Ramos (cell line): Measurements from ENCODE around the gene CLDND1.

ENCODE experiments used
- in situ Hi-C: fragments of 300-500 bp; cut with MboI; formaldehyde crosslinking; loops from one replicate; pipeline ENCODE4 v1.14.3; 2022; ENCODE audit warnings: low sequenced_read_pairs; ENCODE audit not compliant: unreplicated experiment

CLDND1 gene

GRCh38 chr3:98552232-98553020, 29.7 kb upstream of the CLDND1 start:
- in situ Hi-C loops = no loop called here

GRCh38 chr3:98551754-98552153, 29.1 kb upstream of the CLDND1 start:
- in situ Hi-C loops = no loop called here

GRCh38 chr3:98551236-98551635, 28.5 kb upstream of the CLDND1 start:
- in situ Hi-C loops = no loop called here

GRCh38 chr3:98550833-98551232, 28.1 kb upstream of the CLDND1 start:
- in situ Hi-C loops = no loop called here

GRCh38 chr3:98548544-98548943, 25.8 kb upstream of the CLDND1 start:
- in situ Hi-C loops = no loop called here

- in situ Hi-C loops = no loop called here
These were observed 23.2 kb upstream of the CLDND1 start for GRCh38 chr3:98545940-98546339.

- in situ Hi-C loops = no loop called here
These were observed 19.9 kb upstream of the CLDND1 start for GRCh38 chr3:98542623-98543022.

GRCh38 chr3:98541695-98542094, 19.0 kb upstream of the CLDND1 start:
- in situ Hi-C loops = no loop called here

- in situ Hi-C loops = no loop called here
These were observed 17.6 kb upstream of the CLDND1 start for GRCh38 chr3:98540346-98540745.

- in situ Hi-C loops = no loop called here
These were observed 13.8 kb upstream of the CLDND1 start for GRCh38 chr3:98536456-98537017.

- in situ Hi-C loops = no loop called here
These were observed 12.0 kb upstream of the CLDND1 start for GRCh38 chr3:98534734-98535133.

- in situ Hi-C loops = no loop called here
These were observed 11.5 kb upstream of the CLDND1 start for GRCh38 chr3:98534168-98534567.

GRCh38 chr3:98532709-98533571, 10.2 kb upstream of the CLDND1 start:
- in situ Hi-C loops = no loop called here

- in situ Hi-C loops = no loop called here
These were observed 9.6 kb upstream of the CLDND1 start for GRCh38 chr3:98532275-98532637.

- in situ Hi-C loops = no loop called here
These were observed 9.0 kb upstream of the CLDND1 start, which contains the start of gene GPR15 for GRCh38 chr3:98531622-98532274. GPR15 (plus strand) TSS chr3:98531978; CDS start chr3:98532034, 56 bp downstream.

GRCh38 chr3:98530676-98531075, 8.0 kb upstream of the CLDND1 start:
- in situ Hi-C loops = no loop called here

- in situ Hi-C loops = no loop called here
These were observed 7.3 kb upstream of the CLDND1 start for GRCh38 chr3:98529856-98530459.

GRCh38 chr3:98528474-98529346, 6.0 kb upstream of the CLDND1 start:
- in situ Hi-C loops = no loop called here

GRCh38 chr3:98525494-98525893, 2.8 kb upstream of the CLDND1 start:
- in situ Hi-C loops = no loop called here
